H54 (cell line): ENCODE results near the gene THAP2.
"Not testable (repeated sequence)": the region's sequence is repeated elsewhere in the genome, so short reads cannot be mapped to it uniquely, and the experiment has no call there.

ENCODE experiments used
- DNase-seq: peaks from one replicate; pipeline ENCODE4 v3.0.0; 2011; ENCODE audit warnings: low spot score, mixed read lengths; ENCODE audit not compliant: insufficient read length
- FAIRE-seq: peaks from 3 replicates; lab custom pipeline; 2011; peaks lifted over from hg19 to GRCh38; lab: Jason Lieb, UNC
- POLR2A ChIP-seq: IDR thresholded peaks from 2 replicates; pipeline ENCODE4 v1.6.1; 2011; ENCODE audit warnings: low read depth, mild to moderate bottlenecking, low read length

Gene THAP2

DNA sequence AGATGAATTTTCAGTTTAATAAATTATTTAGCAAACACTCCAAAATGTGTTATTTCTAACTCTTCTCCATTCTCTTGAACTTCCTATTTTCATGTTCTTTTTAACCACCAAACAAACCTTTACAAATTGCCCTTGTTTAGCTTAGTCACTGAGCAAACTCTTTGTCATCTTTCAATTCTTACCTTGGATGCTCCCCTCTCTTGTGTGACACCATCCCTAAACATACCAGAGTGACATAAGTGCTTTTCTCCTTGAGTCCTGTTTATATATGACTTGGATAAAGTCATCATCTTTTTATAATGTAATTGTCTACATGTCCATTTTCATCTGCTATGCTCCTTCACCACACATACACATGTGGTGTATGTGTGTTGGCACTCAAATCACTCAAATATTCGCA lies 18.4 kb downstream of the THAP2 start:
- TF ChIP-seq POLR2A, result no peak
- FAIRE-seq (peak; percentile 64), DNase-seq (no peak)

DNA sequence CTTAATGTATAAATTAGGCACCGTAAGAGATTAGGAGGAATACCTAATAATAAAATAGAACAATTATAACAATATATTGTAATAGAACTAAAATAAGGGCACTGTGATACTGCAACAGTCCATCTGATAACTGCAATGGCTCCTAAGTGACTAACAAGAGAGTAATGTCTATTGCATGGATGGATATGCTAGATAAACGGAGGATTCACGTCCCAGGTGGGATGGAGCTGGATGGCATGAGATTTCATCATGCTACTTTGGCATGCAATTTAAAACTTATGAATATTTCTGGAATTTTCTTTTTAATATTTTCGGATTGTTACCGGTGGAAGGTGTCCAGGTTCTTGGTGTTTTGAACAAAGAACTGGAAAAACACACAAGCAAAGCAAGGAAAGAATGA lies 19.5 kb downstream of the THAP2 start:
- TF ChIP-seq POLR2A, result no peak
- DNase-seq (no peak), FAIRE-seq (no peak)

DNA sequence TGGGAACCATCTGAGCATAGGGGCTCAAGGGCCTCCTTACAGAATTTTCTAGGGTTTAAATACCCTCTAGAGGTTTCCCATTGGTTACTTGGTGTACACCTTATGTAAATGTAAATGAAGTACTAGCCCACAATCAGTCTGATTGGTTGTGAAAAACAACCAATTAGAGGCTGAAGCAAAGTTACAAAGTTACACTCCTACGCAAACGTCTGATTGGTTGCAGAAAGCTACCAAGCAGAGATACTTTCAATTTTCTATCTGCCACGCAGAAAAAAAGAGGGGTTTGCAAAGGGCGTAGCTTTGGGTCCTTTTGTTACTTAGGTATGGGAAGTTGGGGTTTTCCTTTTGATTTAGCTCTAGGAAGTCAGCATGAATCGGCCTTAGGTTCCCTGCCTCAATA lies 20.0 kb downstream of the THAP2 start:
- TF ChIP-seq POLR2A, result no peak
- FAIRE-seq, result peak; percentile 61
- no peak for DNase-seq

DNA sequence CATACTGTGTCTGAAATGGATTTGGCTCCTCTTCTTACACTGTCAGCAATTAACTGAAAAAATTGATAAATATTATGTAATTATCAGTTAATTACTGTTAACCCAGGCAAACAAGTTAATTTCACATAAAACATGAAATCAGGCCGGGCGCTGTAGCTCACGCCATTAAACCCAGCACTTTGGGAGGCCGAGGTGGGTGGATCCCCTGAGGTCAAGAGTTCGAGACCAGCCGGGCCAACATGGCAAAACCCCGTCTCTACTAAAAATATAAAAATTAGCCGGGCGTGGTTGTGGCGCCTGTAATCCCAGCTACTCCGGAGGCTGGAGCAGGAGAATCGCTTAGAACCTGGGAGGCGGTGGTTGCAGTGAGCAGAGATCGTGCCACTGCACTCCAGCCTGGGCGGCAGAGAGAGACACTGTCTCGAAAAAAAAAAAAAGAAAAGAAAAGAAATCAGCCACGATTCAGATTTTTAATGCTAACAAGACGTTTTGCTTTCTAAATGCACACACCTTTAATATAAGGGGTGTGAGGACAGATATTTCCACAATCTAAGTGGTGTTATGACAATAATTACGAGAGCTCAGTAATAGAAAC lies 21.3 kb downstream of the THAP2 start:
- no peak for FAIRE-seq
- DNase-seq, result no peak
- no peak for TF ChIP-seq POLR2A

DNA sequence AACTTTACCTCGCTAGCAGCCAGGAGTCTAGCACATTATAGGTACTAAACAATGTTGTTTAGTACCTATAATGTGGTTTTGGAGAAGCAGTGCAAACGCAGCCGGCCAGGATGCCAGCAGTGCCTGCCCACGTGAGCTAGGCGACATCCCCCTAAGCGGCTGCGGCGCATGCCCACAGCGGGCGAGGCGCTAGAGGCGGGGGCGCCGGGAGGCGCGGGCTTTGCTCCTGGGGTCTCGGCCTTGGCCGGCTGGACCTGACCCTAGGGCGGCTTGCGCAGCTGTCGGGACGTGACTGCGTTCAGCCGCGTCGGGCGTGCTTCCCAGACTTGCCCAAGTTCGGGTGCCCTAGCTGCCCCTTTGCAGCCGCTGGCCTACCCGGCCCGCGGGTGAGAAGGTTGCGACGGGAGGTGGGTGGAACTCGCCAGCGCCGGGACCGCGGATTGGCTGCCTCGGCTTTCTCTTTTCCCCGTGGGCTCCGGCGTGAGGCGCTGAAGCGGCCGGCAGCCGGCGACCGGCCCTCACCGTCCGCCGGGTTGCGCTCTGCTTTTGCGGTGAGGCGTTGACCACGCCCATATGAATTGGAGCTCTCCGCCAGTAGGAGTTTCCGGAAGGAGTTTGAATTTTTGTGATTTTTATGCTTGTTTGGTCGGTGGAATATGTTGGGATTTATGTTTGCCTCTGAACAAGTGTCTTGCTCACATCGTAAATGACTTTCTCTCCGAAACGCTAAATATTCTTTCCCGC lies 22.0 kb downstream of the THAP2 start, which contains the start of gene TMEM19:
TSS of gene TMEM19 (plus strand) at position 169 of the 744 bp plus-strand sequence. CDS start 599 bp downstream, outside the sequence.
- peak; percentile 73; the same call in 1 of the 2 replicates for TF ChIP-seq POLR2A
- peak; percentile 92 for FAIRE-seq
- peak; percentile 68 for DNase-seq

DNA sequence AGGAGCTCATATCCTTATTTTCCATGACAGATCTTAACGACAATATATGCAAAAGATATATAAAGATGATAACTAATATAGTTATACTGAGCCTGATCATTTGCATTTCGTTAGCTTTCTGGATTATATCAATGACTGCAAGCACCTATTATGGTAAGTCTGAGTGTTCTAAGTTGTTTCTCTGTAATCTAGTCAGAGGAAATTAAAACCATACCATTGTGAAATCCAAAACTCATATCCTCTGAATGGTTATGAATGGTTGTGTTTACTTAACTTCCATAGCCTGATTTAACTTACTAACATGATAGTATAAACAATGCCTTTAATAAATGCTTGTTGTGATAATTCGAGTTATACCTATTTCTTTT lies 22.5 kb downstream of the THAP2 start:
- no peak for TF ChIP-seq POLR2A
- no peak for DNase-seq
- FAIRE-seq, result peak; percentile 45

DNA sequence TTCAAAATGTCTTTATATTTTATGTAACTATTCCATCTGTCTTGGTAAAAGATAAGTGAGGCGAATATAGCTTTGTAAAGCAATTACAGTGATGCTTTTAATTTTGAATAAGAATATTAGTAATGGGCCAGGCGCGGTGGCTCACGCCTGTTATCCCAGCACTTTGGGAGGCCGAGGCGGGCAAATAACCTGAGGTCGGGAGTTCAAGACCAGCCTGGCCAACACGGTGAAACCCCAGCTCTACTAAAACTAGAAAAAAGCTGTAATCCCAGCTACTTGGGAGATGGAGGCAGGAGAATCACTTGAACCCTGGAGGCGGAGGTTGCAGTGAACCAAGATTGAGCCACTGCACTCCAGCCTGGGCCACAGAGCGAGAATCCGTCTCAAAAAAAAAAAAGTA lies 23.1 kb downstream of the THAP2 start:
- FAIRE-seq, DNase-seq: not testable (repeated sequence)

DNA sequence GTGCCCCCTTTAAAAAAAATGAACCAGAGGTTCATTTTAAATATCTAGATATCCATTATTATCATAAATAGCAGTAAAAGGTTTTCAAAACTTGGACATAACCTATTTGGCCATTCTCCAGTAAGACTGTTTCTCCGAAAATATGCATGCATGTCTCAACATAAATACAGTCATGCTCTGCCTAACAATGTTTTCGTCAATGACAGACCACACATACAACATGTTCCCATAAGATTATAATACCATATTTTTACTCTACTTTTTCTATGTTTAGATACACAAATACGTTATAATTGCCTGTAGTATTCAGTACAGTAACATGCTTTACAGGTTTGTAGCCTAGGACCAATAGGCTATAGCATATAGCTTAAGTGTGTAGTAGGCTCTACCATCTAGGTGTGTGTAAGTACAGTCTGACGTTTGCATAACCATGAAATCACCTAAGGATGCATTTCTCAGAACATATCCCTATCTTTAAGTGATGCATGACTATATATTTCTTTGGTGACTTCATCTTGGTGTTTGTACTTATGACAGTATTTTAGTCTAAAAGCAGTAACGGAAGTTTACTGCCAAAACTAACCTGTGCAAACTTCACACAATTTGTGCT lies 25.0 kb downstream of the THAP2 start:
- FAIRE-seq (peak; percentile 43), DNase-seq (no peak)
- TF ChIP-seq POLR2A, result no peak

DNA sequence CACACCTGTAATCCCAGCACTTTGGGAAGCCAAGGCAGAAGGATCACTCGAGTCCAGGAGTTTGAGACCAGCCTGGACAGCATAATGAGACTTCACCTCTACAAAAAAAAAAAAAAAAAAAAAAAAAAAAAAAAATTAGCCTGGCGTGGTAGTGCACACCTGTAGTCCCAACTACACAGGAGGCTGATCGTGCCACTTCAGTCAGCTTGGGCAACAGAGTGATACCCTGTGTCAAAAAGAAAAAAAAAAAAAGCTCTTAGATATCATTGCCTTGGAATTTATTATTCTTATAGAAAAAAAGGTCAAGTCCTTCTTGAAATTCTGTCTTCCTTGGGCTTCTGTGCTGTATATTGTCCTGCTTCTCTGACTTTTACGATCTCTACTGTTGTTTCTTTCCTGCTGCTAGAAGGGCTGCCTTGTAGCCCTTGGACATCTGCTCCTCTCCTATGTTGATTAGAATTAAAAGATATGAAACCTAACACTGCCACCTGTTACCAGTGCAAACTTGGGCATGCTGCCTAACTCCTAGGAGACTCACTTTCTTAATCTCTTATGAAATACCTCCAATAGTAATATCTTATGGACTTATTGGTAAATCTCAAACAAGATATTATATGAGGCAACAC lies 27.5 kb downstream of the THAP2 start:
- TF ChIP-seq POLR2A, result no peak
- FAIRE-seq (no peak), DNase-seq (no peak)

DNA sequence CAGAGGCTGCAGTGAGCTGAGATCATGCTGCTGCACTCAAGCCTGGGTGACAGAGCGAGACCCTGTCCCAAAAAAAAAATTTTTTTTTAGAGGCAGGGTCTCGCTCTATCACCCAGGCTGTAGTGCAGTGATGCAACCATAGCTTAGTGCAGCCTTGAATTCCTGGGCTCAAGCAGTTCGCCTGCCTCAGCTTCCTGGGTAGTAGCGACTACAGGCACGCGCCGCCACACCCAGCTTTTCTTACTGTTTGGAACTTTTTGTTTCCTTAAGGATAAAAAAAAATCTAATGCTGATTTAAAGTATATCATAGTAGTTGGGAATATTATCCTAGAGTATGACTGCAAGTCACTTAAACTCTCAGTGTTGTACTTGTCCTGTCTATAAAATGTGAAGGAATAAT lies 29.0 kb downstream of the THAP2 start:
- DNase-seq, result no peak
- FAIRE-seq, result no peak
- TF ChIP-seq POLR2A, result no peak

DNA sequence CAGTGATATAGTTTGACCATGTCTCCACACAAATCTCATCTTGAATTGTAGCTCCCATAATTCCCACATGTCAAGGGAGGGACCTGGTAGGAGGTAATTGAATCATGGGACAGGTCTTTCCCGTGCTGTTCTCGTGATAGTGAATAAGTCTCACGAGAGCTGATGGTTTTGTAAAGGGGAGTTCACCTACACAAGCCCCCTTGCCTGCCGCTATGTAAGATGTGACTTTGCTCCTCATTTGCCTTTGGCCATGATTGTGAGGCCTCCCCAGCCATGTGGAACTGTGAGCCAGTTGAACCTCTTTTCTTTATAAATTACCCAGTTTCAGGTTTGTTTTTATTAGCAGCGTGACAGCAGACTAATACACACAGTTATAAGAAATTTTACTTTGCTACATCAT lies 29.6 kb downstream of the THAP2 start:
- FAIRE-seq, DNase-seq: not testable (repeated sequence)

DNA sequence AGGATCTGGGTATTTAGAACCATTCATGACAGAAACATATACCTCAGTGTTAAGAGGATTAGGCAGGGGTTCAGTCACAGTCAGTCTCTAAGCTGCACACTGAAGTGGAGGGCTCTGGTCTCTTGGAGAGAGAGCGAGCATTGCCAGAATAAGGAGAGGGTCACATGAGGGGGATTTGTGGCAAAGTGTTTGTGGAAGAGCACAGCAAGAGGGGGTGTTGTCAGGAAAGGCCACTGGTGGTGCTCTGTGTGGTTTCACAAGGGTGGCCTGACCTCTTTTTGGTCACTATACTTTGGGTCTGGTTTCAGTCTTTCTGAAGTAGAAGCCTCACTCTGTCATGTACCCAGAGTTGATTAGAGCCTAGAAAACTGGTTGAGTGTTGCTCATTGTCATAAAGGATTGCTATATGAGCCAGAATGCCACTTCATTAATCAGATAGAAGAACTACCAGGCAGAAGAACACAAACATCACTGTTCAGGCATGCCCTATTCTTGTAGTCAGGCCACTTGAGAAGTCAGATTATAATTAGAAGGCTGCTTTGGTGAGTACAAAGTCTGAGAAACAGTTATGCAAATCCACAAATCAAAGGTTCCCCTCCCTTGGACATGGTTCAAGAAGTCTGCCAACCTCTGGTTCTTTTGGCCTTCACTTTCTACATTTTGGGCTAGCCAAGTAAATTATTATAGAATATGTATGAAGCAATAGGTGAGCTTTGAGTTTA lies 30.2 kb downstream of the THAP2 start:
- FAIRE-seq (no peak), DNase-seq (no peak)
- no peak for TF ChIP-seq POLR2A

DNA sequence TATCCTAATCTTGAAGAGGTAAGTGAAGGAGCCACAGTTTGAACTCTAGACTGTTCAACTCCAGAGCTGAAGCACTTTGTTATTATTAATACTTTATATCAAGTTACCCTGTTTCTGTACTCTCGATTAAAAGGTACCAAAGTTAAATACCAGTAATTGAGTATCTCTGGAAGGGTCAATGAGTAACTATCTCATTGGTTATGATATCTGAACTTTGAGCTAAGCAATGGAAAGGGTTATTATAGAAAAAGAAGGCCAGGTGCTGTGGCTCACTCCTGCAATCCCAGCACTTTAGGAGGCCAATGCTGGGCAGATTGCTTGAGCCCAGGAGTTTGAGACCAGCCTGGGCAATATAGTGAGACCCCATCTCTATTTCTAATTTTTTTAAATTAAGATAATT lies 31.7 kb downstream of the THAP2 start:
- DNase-seq (no peak), FAIRE-seq (no peak)
- no peak for TF ChIP-seq POLR2A

DNA sequence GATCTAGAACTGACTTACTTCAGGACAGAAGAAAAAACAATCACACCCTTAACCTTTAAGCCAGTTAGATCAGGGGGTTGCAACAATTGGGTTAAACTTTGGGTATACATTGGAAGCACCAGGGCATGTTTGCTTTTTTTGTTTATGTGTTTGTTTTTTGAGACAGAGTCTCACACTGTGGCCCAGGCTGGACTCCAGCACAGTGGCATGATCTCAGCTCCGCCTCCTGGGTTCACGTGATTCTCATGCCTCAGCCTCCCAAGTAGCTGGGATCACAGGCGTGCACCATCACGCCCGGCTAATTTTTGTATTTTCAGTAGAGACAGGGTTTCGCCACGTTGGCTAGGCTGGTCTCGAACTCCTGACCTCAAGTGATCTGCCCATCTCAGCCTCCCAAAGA lies 38.1 kb downstream of the THAP2 start:
- DNase-seq, FAIRE-seq: not testable (repeated sequence)
